AG04449 (cell line): ENCODE results near the gene DISC1.

Experiments used
- CTCF ChIA-PET: fragments of 350-600 bp; formaldehyde crosslinking; extraction: SDS; loops from one replicate; lab custom pipeline; 2021; ENCODE audit warnings: antibody characterized with exemption; lab: Yijun Ruan, JAX
- POLR2A ChIA-PET: fragments of 400-600, 350-600 bp; formaldehyde crosslinking; extraction: SDS; loops from one replicate; lab custom pipeline; 2020; ENCODE audit warnings: antibody characterized with exemption, inconsistent platforms; lab: Yijun Ruan, JAX
- DNase-seq: peaks from one replicate; pipeline ENCODE4 v3.0.0-alpha.2; 2010; ENCODE audit warnings: low read depth, low spot score
- H3K4me3 ChIP-seq: 2 replicates; pipeline ENCODE4 v1.5.1; 2011; ENCODE audit warnings: low read depth, mild to moderate bottlenecking, control low read depth, low read length
- CTCF ChIP-seq: IDR thresholded peaks from one replicate; pipeline ENCODE4 v1.5.1; 2011; ENCODE audit warnings: mild to moderate bottlenecking, moderate library complexity, low read length, control low read depth, inconsistent platforms; ENCODE audit not compliant: insufficient read depth; ENCODE audit errors: missing control alignments

Gene DISC1

GRCh38 chr1:231924180-231924579 is 297.6 kb downstream of the DISC1 start:
- POLR2A ChIA-PET = no interaction called here
- CTCF ChIA-PET = no interaction called here
- DNase-seq = no peak
- no peak overlapping the region for H3K4me3 ChIP-seq
- TF ChIP-seq CTCF = no peak

GRCh38 chr1:231925864-231926263 is 299.3 kb downstream of the DISC1 start:
- no peak for TF ChIP-seq CTCF
- DNase-seq = no peak
- H3K4me3 ChIP-seq = no peak overlapping the region
- ChIA-PET POLR2A (no interaction called here), CTCF (no interaction called here)

GRCh38 chr1:231926340-231926739 is 299.8 kb downstream of the DISC1 start:
- H3K4me3 ChIP-seq = no peak overlapping the region
- no peak for DNase-seq
- ChIA-PET CTCF (no interaction called here), POLR2A (no interaction called here)
- TF ChIP-seq CTCF = no peak

GRCh38 chr1:231926933-231927332 is 300.3 kb downstream of the DISC1 start:
- no peak for TF ChIP-seq CTCF
- CTCF ChIA-PET = no interaction called here
- no peak overlapping the region for H3K4me3 ChIP-seq
- POLR2A ChIA-PET = no interaction called here
- DNase-seq = no peak

GRCh38 chr1:231927431-231927830 is 300.8 kb downstream of the DISC1 start:
- DNase-seq = no peak
- no peak for TF ChIP-seq CTCF
- no peak overlapping the region for H3K4me3 ChIP-seq
- ChIA-PET POLR2A (no interaction called here), CTCF (no interaction called here)

GRCh38 chr1:231929311-231929710 is 302.7 kb downstream of the DISC1 start:
- TF ChIP-seq CTCF = no peak
- POLR2A ChIA-PET = no interaction called here
- no peak overlapping the region for H3K4me3 ChIP-seq
- CTCF ChIA-PET = interaction anchor here (0.9 to 1.3 kb wide), 3 partner anchors 8 to 173 kb away, joined by 3 to 5 read pairs (median 5); no protein-coding TSS in a partner anchor
- peak; percentile 58 for DNase-seq
